Endothelial cell of umbilical vein (primary cell): ENCODE data around the gene NAA38. TPM values are rescaled to one million over a fixed set of nuclear protein-coding genes. Genes with fewer than 3 reads are reported as not detected.

Experiments
- BruUV-seq: library from RNA; stranded (reverse); fragments of 400-500 nt; replicated peaks from 2 replicates; lab custom pipeline; 2021; lab: Mats Ljungman, UMichigan
- CTCF ChIA-PET: fragments of 300-600, 350-600 bp; sonication (Branson Sonifier 250); formaldehyde crosslinking; loops from one replicate; lab custom pipeline; 2021; ENCODE audit warnings: antibody characterized with exemption, inconsistent platforms; lab: Charles Lee
- POLR2A ChIA-PET: fragments of 300-600, 350-600 bp; sonication (Branson Sonifier 250); formaldehyde crosslinking; loops from one replicate; lab custom pipeline; 2021; ENCODE audit warnings: antibody characterized with exemption, inconsistent platforms; lab: Charles Lee
- DNase-seq: peaks from one replicate; pipeline ENCODE4 v3.0.0-alpha.2; 2011; ENCODE audit warnings: low read depth, low spot score
- FAIRE-seq: peaks from 2 replicates; lab custom pipeline; 2011; peaks lifted over from hg19 to GRCh38; lab: Jason Lieb, UNC
- H2AFZ ChIP-seq: 2 replicates; pipeline ENCODE4 v1.6.0; 2012; ENCODE audit warnings: low read depth, low read length, control low read depth, inconsistent platforms
- H3K27ac ChIP-seq: 2 replicates; pipeline ENCODE4 v1.5.1; 2011; ENCODE audit warnings: low read depth, mild to moderate bottlenecking, control low read depth, low read length, moderate library complexity; ENCODE audit not compliant: insufficient read depth
- H3K27me3 ChIP-seq, 2 experiments: 2 replicates each; pipeline versions ENCODE4 v1.6.0 to v1.6.1; 2011; ENCODE audit warnings: low read length in 2 of 2, mixed read lengths in 1 of 2; ENCODE audit not compliant: control insufficient read depth in 2 of 2, insufficient read depth in 2 of 2
- H3K36me3 ChIP-seq, 2 experiments: 2 replicates in 1 of 2; 3 replicates in 1 of 2; pipeline ENCODE4 v1.5.1; 2011; ENCODE audit warnings: low read length in 2 of 2, mild to moderate bottlenecking in 1 of 2, moderate library complexity in 1 of 2; ENCODE audit not compliant: control insufficient read depth in 2 of 2, insufficient read depth in 2 of 2; ENCODE audit errors: extremely low read depth in 1 of 2
- H3K4me1 ChIP-seq: 3 replicates; pipeline ENCODE4 v1.5.1; 2011; ENCODE audit warnings: mild to moderate bottlenecking, low read length; ENCODE audit not compliant: control insufficient read depth, insufficient read depth; ENCODE audit errors: extremely low read depth
- H3K4me2 ChIP-seq: 2 replicates; pipeline ENCODE4 v1.6.1; 2011; ENCODE audit warnings: low read length, control low read depth, mixed read lengths; ENCODE audit not compliant: insufficient read depth
- H3K4me3 ChIP-seq, 3 experiments: fragments of 200-600 bp in 1 of 3; sonication (generic), shearing (Covaris generic) in 1 of 3; replicated peaks in 1 of 3; 2 replicates each; pipeline ENCODE4 v1.5.1; 2011 to 2016; ENCODE audit warnings: control low read depth in 3 of 3, low read length in 3 of 3, mild to moderate bottlenecking in 2 of 3, inconsistent platforms in 1 of 3, low read depth in 1 of 3, moderate library complexity in 1 of 3; ENCODE audit not compliant: insufficient read depth in 1 of 3
- H3K79me2 ChIP-seq: 2 replicates; pipeline ENCODE4 v1.6.0; 2012; ENCODE audit warnings: low read length, inconsistent platforms; ENCODE audit not compliant: control insufficient read depth, insufficient read depth
- H3K9ac ChIP-seq: replicated peaks from 2 replicates; pipeline ENCODE3; 2011; ENCODE audit warnings: low read length, control low read depth; ENCODE audit not compliant: insufficient read depth; ENCODE audit errors: extremely low read depth
- H3K9me1 ChIP-seq: replicated peaks from 3 replicates; pipeline ENCODE4 v1.6.0; 2011; ENCODE audit warnings: mild to moderate bottlenecking, low read length; ENCODE audit not compliant: control insufficient read depth, insufficient read depth; ENCODE audit errors: extremely low read depth
- H3K9me3 ChIP-seq: replicated peaks from 2 replicates; pipeline ENCODE4 v1.5.1; 2012; ENCODE audit warnings: low read length, inconsistent platforms; ENCODE audit not compliant: control insufficient read depth, insufficient read depth
- H4K20me1 ChIP-seq: replicated peaks from 2 replicates; pipeline ENCODE3; 2011; ENCODE audit warnings: mild to moderate bottlenecking, low read length; ENCODE audit not compliant: control insufficient read depth, insufficient read depth; ENCODE audit errors: extremely low read depth
- CTCF ChIP-seq, 2 donors: IDR thresholded peaks; 1 replicate in 1 of 2; 2 replicates in 1 of 2; pipeline ENCODE4 v1.5.1; 2011; ENCODE audit warnings: low read length in 2 of 2, mild to moderate bottlenecking in 2 of 2, moderate library complexity in 2 of 2, control low read depth in 1 of 2, inconsistent platforms in 1 of 2, low read depth in 1 of 2; ENCODE audit not compliant: insufficient read depth in 1 of 2; ENCODE audit errors: extremely low read depth in 1 of 2
- MAX ChIP-seq: IDR thresholded peaks from 2 replicates; pipeline ENCODE4 v1.6.1; 2011; ENCODE audit not compliant: insufficient read depth, insufficient read length
- MYC ChIP-seq: IDR thresholded peaks from one replicate; pipeline ENCODE4 v1.6.1; 2011; ENCODE audit warnings: mild to moderate bottlenecking, low read depth, low read length
- POLR2A ChIP-seq: IDR thresholded peaks from 2 replicates; pipeline ENCODE4 v1.6.1; 2012; ENCODE audit warnings: low read depth, mild to moderate bottlenecking, control low read depth, low read length
- POLR2AphosphoS5 ChIP-seq: IDR thresholded peaks from 2 replicates; pipeline ENCODE4 v1.6.1; 2012; ENCODE audit warnings: low read depth, mild to moderate bottlenecking, control low read depth, low read length, moderate library complexity; ENCODE audit not compliant: insufficient read depth
- dilution Hi-C: fragments of 300-500 bp; cut with MboI; formaldehyde crosslinking; loops from one replicate; pipeline ENCODE4 v1.15.0; 2019; ENCODE audit warnings: low sequenced_read_pairs; ENCODE audit not compliant: extremely low pct_ligation_motif_present
- intact Hi-C: fragments of 100-400 bp; cut with micrococcal nuclease; formaldehyde crosslinking; loops from one replicate; pipeline ENCODE4 v1.10.0; 2022
- polyA plus RNA-seq, 4 experiments: library from polyadenylated mRNA; depleted of rRNA in 3 of 4; stranded (reverse) in 3 of 4; unstranded in 1 of 4; fragments of >200 nt; gene quantifications; 2 replicates each; pipeline versions ENCODE4 v1.2.1 to v1.2.3, GENCODE V29; 2011 to 2012; ENCODE audit warnings: missing spikeins in 1 of 4
- total RNA-seq: library from RNA; stranded (reverse); gene quantifications from 2 replicates; pipeline ENCODE4 v1.2.3, GENCODE V29; 2021

NAA38 gene
- total and polyA plus RNA-seq, 2 donors (not counting 3 experiments of a cell fraction or from before 2014, with no cell fraction given) = 119 to 267 TPM

GRCh38 chr17:7834957-7835813 is 22.2 kb downstream of the NAA38 start:
- intact Hi-C loops (loop anchor here (1.0 to 5.0 kb wide), 6 partner anchors 9 to 263 kb away; partner anchors contain the start of gene NAA38), dilution Hi-C loops (no loop called here)
- peak overlapping the region; percentile 68 for H2AFZ ChIP-seq
- no peaks in the 10 kb centered on the region for H3K9me3 ChIP-seq
- peak overlapping the region; percentile 91 for H3K4me2 ChIP-seq
- peaks cover 0 to 2% of the 10 kb centered on the region in 2 experiments for H3K36me3 ChIP-seq
- no peaks in the 10 kb centered on the region for H4K20me1 ChIP-seq
- peak overlapping the region; percentile 34 to 52 (median 46) for H3K4me3 ChIP-seq
- H3K79me2 ChIP-seq = no peaks in the 10 kb centered on the region
- peak; percentile 100 for DNase-seq
- peak; percentile 99 for FAIRE-seq
- H3K27ac ChIP-seq = peak overlapping the region; percentile 94
- H3K4me1 ChIP-seq = peaks cover 32% of the 10 kb centered on the region
- BruUV-seq = TSS peak; percentile 50
- CTCF ChIA-PET = interaction anchor here (0.8 to 5.8 kb wide), 24 partner anchors 8 to 225 kb away, joined by 3 to 32 read pairs (median 4); partner anchors contain the start of genes CHD3, CYB5D1, NAA38 and TMEM88
- H3K9me1 ChIP-seq = no peaks in the 10 kb centered on the region
- H3K27me3 ChIP-seq = peaks cover 0 to 3% of the 10 kb centered on the region in 2 experiments
- peak overlapping the region; percentile 96 for H3K9ac ChIP-seq
- TF ChIP-seq MYC = peak; percentile 80
- TF ChIP-seq MAX = peak; percentile 88
- TF ChIP-seq POLR2A = no peak
- peak; percentile 58 for TF ChIP-seq POLR2AphosphoS5
- peak; percentile 65 to 92 for TF ChIP-seq CTCF (IDR thresholded peaks at IDR 0.05; ENCODE audit: extremely low read depth in 1 of 2, insufficient read depth in 1 of 2, low read depth in 1 of 2, low read length in 2 of 2)
- POLR2A ChIA-PET = interaction anchor here (1.6 kb wide), 1 partner anchor 9 kb away, joined by 6 read pairs; no protein-coding TSS in a partner anchor
